Measurements from ENCODE around the gene PDE3A. TPM values are rescaled to one million over a fixed set of nuclear protein-coding genes. Genes with fewer than 3 reads are reported as not detected.

PDE3A gene
- total and polyA plus RNA-seq, 10 of the 15 experiments (the other 5 are each of a cell fraction or from before 2014, with no cell fraction given): 0.01 to 2.6 (median 1.5) TPM

DNA sequence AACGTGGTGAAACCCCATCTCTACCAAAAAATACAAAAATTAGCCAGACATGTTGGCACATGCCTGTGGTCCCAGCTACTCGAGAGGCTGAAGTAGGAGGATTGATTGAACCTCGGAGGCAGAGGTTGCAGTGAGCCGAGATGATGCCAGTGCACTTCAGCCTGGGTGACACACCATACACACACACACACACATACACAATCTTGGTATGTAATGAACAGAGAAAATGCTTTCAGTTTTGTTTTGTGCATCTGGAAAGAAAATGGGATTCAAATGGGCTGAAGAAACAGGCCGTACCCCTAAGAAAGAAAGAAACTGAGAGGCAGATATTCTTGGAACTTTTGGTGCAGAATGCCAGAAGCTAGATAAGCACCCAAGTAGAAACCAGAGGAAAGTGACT is 107.2 kb downstream of the PDE3A start:
- Histone ChIP-seq H2AFZ (ENCODE audit: control insufficient read depth, low read depth, low read length) (no peak overlapping the region), H3K9me3 (replicated peaks; ENCODE audit: control insufficient read depth, insufficient read depth, low read length) (no peaks in the 10 kb centered on the region), H3K4me2 (ENCODE audit: control insufficient read depth, insufficient read depth) (no peak overlapping the region), H3K27me3 (replicated peaks in 1 of 2; ENCODE audit: control insufficient read depth in 2 of 2, insufficient read depth in 2 of 2, low read length in 1 of 2) (no peaks in the 10 kb centered on the region; a peak in 1 of 4 replicates), H3K79me2 (ENCODE audit: control insufficient read depth, insufficient read depth, low read length) (no peaks in the 10 kb centered on the region), H3K4me1 (ENCODE audit: control insufficient read depth, insufficient read depth, low read length) (no peaks in the 10 kb centered on the region), H3K36me3 (ENCODE audit: control insufficient read depth in 2 of 2, insufficient read depth in 2 of 2, low read length in 1 of 2) (no peaks in the 10 kb centered on the region), H3K27ac (ENCODE audit: control insufficient read depth, insufficient read depth) (no peak overlapping the region), H3K9ac (ENCODE audit: control insufficient read depth, insufficient read depth, low read length) (no peak overlapping the region), H4K20me1 (ENCODE audit: control insufficient read depth, insufficient read depth) (no peaks in the 10 kb centered on the region), H3K4me3 (no peak overlapping the region)
- intact Hi-C loops (cut with micrococcal nuclease; ENCODE audit: unreplicated experiment): no loop called here
- ATAC-seq (no peak), FAIRE-seq (no peak), DNase-seq (ENCODE audit: low read depth, low spot score) (no peak)
- ChIA-PET POLR2A (no interaction called here), RAD21 (ENCODE audit: unreplicated experiment) (no interaction called here), SMC1A (ENCODE audit: uncharacterized antibody, unreplicated experiment) (no interaction called here), CTCF (no interaction called here)
- in situ Hi-C loops (cut with MboI): no loop called here
- 38% methylated on average over 5 of the region's 5 CpGs for WGBS (ENCODE audit: insufficient coverage, insufficient replicate concordance, low lambda C conversion rate, missing lambda C conversion rate)
- no TSS peak for BruUV-seq (replicated peaks)
- TF ChIP-seq SMAD5 (IDR thresholded peaks at IDR 0.05; ENCODE audit: low read depth) (no peak), MXI1 (IDR thresholded peaks at IDR 0.05; ENCODE audit: low read depth, low read length) (no peak), BRCA1 (IDR thresholded peaks at IDR 0.05; ENCODE audit: low read depth, low read length) (no peak), CHD4 (IDR thresholded peaks at IDR 0.05) (no peak), EED (IDR thresholded peaks at IDR 0.05; ENCODE audit: low read depth) (no peak), MEF2B (IDR thresholded peaks at IDR 0.05; ENCODE audit: partially characterized antibody, poor library complexity, severe bottlenecking) (no peak), NFYB (IDR thresholded peaks at IDR 0.05; ENCODE audit: insufficient read depth, low read depth, low read length) (no peak), KAT2A (conservative IDR thresholded peaks at IDR 0.05; ENCODE audit: control insufficient read depth, low read depth, low read length) (no peak), SIN3A (IDR thresholded peaks at IDR 0.05; ENCODE audit: low read depth, low read length) (no peak)
- TF ChIP-seq, protein P1, sequence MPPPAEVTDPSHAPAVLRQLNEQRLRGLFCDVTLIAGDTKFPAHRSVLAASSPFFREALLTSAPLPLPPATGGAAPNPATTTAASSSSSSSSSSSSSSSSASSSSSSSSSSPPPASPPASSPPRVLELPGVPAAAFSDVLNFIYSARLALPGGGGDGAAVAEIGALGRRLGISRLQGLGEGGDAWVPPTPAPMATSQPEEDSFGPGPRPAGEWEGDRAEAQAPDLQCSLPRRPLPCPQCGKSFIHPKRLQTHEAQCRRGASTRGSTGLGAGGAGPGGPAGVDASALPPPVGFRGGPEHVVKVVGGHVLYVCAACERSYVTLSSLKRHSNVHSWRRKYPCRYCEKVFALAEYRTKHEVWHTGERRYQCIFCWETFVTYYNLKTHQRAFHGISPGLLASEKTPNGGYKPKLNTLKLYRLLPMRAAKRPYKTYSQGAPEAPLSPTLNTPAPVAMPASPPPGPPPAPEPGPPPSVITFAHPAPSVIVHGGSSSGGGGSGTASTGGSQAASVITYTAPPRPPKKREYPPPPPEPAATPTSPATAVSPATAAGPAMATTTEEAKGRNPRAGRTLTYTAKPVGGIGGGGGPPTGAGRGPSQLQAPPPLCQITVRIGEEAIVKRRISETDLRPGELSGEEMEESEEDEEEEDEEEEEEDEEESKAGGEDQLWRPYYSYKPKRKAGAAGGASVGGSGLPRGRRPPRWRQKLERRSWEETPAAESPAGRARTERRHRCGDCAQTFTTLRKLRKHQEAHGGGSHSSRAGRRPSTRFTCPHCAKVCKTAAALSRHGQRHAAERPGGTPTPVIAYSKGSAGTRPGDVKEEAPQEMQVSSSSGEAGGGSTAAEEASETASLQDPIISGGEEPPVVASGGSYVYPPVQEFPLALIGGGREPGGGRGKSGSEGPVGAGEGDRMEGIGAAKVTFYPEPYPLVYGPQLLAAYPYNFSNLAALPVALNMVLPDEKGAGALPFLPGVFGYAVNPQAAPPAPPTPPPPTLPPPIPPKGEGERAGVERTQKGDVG (CRISPR knock-in tag; IDR thresholded peaks at IDR 0.05): no peak
- TF ChIP-seq, protein P2, sequence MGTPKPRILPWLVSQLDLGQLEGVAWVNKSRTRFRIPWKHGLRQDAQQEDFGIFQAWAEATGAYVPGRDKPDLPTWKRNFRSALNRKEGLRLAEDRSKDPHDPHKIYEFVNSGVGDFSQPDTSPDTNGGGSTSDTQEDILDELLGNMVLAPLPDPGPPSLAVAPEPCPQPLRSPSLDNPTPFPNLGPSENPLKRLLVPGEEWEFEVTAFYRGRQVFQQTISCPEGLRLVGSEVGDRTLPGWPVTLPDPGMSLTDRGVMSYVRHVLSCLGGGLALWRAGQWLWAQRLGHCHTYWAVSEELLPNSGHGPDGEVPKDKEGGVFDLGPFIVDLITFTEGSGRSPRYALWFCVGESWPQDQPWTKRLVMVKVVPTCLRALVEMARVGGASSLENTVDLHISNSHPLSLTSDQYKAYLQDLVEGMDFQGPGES (IDR thresholded peaks at IDR 0.05): no peak
